GM18873 (cell line): ENCODE measurements around the gene TAF12.
"Not testable (repeated sequence)": the region's sequence is repeated elsewhere in the genome, so short reads cannot be mapped to it uniquely, and the experiment has no call there.

Source experiments
- ATAC-seq: cut with Tn5 transposase; IDR thresholded peaks from one replicate; pipeline ENCODE4 v1.9.1; 2021; ENCODE audit warnings: mild to moderate bottlenecking, moderate library complexity, moderate number of reproducible peaks; ENCODE audit not compliant: unreplicated experiment, low FRiP score

Gene TAF12

DNA sequence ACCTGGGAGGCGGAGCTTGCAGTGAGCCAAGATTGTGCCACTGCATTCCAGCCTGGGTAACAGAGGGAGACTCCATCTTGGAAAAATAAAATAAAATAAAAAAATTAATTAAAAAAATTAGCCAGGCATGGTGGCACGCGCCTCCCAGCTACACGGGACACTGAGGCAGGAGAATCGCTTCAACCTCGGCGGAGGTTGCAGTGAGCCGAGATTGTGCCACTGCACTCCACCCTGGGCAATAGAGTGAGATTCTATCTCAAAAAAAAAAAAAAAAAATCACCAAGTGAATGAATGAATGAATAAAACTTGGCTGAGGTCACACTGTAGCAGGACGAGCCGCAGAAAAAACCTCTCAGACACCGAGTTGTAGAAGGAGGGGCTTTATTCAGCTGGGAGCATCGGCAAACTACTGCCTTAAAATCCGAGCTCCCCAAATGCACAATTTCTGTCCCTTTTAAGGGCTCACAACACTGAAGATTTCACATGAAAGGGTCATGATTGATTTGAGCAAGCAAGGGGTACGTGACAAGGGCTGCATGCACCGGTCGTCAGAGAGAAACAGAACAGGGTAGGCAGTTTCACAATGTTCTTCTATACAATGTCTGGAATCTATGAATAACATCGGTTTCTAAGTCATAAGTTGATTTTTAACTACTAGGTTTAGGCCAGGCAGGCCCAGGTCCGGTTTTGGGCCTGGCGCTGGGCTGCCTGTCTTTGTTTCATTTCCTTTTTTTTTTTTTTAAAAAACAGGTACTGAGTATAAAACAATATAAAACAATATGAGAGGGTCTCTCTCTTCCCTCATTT, 56.1 kb downstream of the TAF12 start:
- not testable (repeated sequence) for ATAC-seq

DNA sequence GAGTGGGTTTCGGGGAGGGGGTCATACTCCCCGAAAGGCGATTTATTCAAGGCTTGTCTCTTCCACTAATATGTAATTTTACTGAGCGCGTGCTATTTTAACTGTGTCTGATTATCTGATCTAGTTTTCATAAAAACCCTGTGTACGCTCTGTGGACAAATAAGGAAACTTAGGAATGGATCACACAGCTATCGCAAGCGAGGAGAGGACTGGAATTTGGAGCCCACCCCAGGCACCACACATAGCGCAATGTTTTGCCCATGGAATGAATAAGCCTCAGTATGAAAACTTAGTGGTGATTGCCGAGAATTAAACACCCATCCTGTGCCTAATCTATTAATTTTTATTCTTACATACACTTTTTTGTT, 60.6 kb downstream of the TAF12 start:
- ATAC-seq, result no peak

DNA sequence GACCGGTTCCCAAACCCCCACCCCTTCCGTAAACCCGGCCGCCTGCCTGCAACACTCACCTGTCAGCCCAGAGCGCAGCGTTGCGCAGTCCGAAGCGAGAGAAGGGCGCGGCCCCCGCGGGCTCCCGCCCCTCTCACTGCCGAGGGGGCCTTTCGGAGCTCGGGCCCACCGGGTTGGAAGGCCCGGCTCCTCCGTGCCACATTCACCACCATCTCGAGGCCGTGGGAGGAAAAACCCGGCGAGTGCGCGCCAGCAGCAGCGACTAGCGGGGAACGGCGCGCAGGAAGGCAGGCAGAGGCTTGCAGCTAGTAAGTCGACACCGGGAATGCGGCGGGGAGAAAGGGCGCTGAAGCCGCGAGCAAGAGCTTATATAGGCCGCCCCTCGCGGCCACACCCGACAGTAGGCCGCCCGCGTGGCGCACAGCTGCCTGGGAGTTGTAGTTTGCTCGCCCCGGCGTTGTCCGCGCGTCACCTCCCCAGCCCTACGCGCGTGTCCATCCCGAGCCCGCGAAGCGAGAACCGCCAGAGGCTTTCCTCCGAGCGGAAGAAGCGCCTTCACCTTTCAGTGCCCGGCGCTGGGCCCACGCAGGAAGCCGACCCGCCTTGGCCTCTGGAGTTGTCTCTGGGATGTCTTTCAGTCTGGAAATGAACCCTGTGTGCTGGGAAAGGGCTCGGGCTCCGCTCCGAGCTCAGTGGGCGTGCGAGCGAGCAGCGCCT, 61.2 kb downstream of the TAF12 start:
- peak; percentile 65 for ATAC-seq

DNA sequence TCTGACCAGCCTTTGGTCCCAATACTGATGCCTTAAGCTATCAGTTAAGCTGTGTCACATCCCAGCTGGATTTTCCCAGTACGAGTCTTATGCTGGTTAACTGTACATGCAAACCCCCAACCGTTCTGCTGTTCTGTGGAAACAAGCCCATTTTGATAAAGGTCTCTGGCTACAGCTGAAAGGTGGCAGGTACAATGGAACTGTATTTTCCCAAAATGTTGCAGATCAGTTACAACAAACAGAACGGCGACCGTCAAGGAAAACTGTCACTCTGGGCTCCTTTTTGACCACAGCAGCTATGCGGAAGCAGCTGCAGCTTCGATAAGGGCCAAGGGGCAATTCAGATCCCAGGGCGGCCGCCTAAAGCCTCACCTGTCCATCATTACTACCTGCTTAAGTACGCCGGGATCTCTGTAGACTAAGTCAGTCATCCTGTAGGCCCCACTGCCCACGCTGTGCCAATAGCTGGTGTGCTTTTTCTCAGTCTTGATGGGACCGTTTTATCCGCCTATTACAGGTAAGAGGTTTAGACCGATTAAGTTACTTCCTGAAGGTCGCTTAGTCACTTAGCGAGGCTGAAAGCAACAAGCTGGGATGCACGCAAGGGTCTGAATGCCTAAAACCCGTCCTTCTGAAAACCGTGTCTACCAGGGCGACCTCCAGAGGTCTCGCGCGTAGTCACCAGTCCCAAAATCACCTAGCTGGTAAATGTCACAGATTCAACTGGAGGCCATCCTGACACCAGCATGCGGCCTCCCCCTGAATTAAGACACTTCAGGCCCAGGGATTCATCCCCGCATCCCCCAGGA, 61.9 kb downstream of the TAF12 start:
- ATAC-seq, result peak; percentile 17

DNA sequence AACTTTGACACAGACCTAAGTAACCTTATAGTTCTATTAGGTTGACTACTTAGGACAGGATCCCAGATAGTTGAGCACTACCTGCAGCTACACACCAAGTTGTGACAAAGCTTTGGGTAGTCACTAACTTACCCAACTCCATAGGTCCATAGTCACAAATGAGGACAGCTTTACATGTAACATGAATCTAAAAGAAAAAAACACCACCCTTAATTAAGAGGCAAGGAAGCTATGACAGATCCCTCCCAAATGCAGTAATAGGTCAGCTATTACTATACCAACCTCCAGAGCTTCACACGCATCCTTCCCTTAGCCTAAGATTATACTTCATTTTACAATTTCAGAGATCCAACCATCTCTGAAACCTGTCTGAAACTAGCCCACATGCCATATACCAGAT, 63.5 kb downstream of the TAF12 start:
- no peak for ATAC-seq

DNA sequence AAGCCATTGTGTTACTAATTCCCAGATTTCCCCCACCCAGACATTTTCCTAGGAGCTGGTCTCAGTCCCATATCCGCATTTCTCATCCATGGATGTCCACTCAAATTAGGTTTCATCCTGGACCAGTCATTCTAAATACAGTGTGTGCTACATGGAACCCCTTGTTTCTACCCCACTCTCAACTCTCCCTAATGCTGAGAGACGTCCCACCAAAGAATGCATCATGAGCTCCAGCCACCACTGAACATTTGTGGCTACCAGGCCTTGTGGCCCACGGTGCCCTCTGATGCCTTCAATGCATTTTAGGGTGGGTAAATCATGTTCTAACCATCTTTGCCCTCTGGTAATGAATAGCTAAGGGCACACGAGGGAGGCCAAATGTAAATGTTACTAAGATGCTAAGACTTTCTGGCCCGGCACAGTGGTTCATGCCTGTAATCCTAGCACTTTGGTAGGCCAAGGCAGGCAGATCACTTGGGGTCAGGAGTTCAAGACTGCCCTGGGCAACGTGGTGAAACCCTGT, 64.1 kb downstream of the TAF12 start:
- ATAC-seq, result no peak

DNA sequence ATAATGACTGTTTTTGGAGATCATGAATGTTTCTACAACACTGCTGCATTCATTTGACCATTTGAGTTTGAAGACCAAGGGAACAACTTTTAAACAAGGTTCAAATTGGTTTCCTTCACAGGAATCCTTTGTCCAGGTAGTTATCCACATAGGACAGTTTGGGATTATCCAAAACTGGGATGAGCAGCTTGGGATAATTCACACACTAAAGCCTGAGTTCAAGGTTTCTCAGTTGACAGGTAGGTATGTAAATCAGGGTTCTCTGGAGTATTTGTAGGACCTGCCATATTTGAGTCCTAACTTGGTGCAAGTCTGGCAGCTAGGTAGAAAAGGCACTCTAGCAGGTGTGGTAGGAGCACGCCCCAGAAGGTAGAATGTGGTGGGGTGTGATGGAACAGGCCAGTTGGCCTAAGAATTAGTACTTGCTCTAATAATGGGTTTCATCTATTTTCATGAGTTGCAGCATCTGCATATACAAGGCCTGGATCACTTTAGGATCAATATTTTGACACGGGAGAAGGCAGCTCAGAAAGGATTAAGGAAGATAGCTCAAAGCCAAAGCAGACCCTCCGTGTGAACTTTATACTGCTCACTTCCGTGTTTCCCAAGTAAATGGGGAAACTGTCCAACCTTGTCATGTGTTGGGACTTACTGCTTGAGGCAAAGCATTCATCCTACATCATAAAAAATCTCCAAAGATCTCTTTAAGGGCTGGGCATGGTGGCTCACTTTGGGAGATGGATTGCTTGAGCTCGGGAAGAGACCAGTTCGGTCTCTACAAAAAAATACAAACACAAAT, 64.9 kb downstream of the TAF12 start:
- ATAC-seq, result no peak

DNA sequence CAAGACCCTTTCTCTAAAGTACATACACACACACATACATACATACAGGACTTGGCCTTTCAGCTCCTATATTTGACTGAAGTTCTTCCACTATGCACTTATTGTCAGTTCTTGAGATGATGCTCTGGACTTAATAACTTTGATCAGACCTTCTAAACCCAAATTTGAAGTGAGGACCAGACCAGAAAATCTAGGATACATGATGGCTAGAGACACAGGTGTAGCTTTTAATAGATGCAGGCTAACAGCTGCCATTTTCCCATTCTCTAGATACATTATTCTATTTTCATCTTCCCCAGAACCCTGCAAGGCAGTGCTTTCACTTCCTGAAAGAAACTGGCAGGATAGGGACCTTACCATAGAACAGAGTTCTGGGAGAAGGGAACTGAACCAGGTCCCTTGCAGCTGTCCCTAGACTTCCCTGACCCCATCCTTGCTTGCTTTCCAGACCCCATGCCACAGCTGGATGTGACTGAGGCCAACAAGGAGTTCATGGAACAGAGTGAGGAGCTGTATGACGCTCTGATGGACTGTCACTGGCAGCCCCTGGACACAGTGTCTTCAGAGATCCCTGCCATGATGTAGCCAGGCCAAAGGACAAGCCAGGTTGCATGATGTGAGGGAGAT, 65.7 kb downstream of the TAF12 start:
- ATAC-seq, result no peak

DNA sequence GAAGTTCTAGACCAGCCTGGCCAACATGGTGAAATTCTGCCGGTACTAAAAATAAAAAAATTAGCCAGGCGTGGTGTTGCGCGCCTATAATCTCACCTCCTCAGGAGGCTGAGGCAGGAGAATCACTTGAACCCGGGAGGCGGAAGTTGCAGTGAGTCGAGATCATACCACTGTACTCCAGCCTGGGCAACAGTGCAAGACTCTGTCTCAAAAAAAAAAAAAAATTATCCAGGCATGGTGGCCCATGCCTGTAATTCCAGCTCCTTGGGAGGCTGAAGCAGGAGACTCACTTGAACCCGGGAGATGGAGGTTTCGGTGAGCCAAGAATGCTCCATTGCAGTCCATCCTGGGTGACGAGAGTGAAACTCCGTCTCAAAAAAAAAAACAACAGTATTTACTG, 69.3 kb downstream of the TAF12 start:
- ATAC-seq, result no peak

DNA sequence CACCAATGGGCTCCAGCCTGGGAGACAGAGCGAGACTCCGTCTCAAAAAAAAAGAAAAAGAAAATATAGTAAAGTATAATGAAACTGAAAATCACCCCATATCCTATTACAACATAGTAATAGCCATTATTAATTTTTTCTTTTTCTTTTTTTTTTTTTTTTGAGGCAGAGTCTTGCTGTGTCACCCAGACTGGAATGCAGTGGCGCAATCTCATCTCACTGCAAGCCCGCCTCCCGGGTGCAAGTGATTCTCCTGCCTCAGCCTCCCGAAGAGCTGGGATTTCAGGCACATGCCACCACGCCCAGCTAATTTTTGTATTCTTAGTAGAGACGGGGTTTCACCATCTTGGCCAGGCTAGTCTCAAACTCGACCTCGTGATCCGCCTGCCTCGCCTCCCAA, 70.0 kb downstream of the TAF12 start:
- ATAC-seq, result not testable (repeated sequence)

DNA sequence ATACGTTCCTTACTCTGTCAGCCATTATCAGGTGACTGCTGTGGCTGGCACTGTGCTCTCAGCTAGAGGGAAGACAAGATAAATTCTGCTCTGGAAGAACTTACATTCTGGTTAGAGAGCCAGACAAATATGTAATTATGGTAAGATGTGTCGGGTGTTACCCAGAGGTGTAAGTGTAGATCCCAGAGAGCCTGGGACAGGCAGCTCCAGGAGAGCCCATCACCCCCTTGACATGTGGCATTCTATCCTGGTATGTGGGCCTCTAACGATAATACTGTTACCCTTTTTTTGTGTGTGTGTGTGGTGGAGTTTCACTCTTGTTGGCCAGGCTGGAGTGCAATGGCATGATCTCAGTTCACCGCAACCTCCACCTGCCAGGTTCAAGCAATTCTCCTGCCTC, 71.0 kb downstream of the TAF12 start:
- ATAC-seq, result no peak

DNA sequence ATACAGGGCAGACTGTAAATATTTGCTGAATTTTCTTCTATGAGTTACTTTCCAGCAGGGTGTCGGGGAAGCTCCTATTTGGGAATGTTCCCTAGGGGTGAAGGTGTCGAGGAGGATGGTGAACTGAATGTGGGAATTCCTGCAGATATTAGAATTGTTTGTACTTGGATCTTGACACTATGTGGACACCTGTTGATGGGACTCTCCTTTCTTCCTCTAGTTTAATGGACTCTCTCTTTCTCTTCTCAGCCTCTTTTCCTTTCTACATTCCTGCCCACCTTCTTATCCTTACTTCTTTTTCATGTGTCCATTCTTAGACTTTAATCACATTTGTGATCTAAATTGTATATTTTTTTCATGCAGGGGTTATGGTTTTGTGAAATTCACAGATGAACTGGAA, 75.9 kb downstream of the TAF12 start:
- ATAC-seq, result no peak

DNA sequence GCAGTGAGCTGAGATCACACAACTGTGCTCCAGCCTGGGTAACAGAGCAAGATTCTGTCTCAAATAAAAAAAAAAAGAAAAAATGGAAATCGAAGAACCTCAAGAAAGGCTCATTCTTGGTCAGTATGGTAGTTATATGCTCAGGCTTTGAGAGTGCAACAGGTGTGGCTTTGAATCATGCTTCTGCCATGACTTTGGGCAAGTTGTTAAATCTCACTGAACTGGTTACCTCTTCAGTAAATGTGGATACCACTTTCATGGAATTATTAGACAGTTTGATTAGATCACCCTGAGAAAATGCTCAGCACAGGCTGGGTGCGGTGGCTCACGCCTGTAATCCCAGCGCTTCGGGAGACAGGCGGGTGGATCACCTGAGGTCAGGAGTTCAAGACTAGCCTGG, 77.1 kb downstream of the TAF12 start:
- ATAC-seq, result no peak

DNA sequence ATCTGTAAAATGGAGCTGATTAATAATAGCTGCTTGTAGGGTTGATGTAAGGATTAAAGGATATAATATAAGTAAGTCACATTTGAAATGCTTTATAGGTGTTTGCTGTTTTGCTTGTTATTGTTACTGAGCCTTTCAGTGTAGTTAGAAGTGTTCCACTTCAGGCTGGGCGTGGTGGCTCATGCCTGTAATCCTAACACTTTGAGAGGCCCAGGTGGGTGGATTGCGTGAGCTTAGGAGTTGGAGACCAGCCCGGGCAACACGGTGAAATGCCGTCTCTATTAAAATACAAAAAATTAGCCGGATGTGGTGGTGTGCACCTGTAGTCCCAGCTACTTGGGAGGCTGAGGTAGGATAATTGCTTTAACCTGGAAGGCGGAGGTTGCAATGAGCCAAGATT, 77.8 kb downstream of the TAF12 start:
- ATAC-seq, result no peak

DNA sequence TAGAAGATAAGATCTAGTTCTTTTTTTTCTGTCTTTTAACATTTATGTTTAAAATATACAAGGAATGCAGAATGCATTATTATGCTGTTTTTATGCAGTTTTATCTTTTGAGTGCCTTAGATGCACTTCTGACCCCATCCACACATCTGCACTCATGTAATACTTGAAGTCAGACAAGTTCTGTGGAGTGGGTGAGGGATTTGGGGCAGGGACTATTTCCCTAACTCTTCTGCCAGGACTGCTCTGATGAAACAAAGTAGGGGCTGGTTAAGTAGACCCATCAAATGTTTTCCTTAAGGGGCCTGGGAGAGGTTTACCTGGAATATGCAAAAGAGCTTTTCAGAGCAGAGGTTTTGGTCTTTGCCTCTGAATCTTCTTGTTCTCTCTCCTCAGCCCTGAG, 78.6 kb downstream of the TAF12 start:
- no peak for ATAC-seq

DNA sequence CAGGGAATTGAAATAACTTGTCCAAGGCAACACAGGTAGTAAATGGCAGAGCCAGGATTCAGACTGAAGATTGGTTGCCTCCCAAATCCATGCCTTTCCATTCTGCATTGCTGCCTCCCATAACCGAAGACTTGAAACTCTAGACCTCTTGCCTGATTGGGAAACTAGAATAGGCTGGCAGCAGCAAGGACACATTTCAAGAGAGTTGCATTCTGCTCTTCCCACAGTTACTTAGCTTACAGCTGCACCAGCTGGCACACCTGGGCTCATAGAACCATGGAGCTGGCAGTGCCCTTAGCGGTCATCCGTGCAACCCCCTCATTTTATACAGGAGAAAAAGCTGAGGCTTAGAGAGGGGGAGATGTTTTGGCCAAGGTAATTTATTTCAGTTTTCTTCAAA, 82.0 kb downstream of the TAF12 start:
- no peak for ATAC-seq
